GM21529 (cell line): Measurements from ENCODE around the gene CACNB2.
"Not testable (repeated sequence)": the region's sequence is repeated elsewhere in the genome, so short reads cannot be mapped to it uniquely, and the experiment has no call there.

Experiments used
- ATAC-seq: cut with Tn5 transposase; IDR thresholded peaks from one replicate; pipeline ENCODE4 v1.9.1; 2021; ENCODE audit not compliant: unreplicated experiment

CACNB2 gene

DNA sequence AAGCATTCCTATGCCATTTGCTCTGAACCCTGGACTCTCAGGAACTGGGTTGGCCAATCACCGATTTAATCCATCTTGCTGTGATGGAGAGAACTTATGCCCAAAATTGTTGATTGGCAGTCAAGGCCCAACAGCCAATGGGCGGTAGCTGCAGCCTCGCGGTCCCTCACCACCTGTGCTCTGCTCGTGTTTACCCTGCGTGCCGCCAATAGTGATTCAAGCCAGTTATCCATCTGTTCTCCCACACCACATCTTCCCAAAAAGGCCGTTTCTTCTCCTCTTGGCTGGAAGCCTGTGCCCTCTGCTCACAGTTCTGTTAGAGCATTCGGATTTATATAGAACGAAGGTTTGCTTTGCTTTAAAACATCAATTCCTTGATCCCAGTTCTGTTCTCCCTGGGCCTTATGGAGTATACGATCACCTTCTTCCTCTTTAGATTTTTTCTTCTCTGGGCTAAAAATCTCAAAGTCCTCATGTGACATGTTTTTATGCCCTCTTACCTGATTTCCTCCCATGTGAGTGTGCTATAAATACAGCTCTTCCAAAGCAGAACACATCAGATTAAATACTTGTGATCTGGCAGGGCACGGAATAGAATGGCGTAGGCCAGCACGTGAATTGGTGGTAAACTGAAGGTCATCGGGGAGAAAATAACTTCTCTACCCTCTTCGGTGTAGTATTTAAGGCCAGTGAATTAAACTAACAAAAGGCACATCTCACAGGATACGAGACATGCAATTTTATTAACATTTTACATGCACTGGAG is 298.3 kb downstream of the CACNB2 start:
- ATAC-seq, result no peak

DNA sequence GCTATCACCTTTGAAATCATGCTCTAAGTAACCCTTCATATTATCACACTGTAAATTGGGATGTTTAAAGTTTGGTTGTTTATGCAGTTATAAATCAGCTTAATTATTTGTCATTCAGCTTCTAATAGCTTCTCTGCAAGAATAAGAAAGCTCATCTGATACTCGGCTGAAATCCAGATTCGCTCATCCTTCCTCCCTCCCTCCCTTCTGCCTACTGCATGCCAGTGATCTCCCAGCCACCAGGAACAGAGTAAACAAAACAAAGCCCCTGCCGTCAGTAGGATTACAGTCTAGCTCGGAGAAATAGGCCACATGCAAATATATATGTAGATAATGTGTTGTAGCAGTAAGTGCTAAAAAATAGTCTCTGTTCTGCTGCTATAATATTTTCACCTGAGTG is 299.4 kb downstream of the CACNB2 start:
- no peak for ATAC-seq

DNA sequence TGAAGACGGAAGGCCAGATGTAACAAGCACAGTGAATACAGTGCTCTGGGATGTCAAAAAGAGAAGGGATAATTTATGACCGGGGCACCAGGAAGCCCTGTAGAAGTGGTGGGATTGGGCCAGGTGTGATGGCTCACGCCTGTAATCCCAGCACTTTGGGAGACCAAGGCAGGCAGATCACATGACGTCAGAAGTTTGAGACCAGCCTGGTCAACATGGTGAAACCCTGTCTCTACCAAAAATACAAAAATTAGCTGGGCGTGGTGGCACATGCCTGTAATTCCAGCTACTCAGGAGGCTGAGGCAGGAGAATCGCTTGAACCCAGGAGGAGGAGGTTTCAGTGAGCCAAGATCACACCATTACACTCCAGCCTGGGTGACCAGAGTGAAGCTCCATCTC is 305.4 kb downstream of the CACNB2 start:
- not testable (repeated sequence) for ATAC-seq

DNA sequence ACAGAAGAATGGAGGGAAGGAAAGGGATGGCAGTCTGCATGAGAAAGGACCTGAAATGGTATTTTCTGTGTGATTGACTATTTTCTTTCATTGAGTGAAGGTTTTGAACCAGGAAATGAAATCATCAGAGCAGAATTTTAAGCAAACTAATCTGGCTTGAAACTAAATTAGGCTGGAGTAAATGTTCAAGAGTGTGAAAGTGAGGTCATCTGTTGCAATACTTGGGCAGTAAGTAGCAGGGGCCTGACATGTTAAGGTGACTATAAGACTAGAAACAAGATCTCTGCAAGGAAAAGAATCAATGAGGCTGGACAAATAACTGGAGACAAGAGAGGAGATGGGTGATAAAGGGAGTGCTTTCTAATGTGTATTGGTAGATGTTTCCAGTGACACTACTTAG is 306.0 kb downstream of the CACNB2 start:
- ATAC-seq, result no peak

DNA sequence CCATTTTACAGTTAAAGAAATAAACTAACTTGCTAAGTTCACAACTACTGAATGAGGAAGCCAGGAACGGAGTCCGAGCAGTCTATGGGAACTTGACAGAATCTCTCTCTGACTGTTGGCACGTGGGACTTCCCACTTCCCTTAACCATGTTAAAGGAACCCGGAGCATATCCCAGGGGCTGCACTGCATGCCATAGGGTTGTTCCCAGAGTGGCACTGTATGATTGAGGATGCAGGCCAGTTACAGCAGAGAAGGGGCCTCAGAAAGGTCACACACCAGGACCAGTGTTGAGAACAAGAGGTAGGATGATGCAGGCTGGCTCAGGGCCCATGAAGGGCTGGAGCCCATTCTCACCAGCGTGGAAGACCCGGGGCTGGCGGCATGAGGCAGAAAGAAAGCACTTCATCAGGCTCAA is 309.4 kb downstream of the CACNB2 start:
- no peak for ATAC-seq

DNA sequence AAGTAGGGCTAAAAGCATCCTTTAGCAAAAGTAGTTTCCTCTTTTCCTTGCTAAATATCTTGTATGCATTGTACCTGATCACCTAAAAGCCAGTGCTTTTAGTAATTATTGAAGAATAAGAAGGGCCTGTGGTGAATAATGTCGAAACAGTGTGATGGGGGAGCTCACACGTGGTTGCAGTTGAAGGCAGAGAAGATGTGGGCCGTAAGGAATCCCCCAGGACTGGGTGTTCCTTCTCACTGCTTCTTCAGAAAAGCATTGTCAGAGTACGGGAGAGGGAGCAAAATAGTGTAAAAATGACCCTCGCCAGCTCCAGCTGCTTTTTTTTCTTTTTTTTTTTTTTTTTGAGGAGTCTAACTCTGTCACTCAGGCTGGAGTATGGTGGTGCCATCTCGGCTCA is 310.1 kb downstream of the CACNB2 start:
- no peak for ATAC-seq

DNA sequence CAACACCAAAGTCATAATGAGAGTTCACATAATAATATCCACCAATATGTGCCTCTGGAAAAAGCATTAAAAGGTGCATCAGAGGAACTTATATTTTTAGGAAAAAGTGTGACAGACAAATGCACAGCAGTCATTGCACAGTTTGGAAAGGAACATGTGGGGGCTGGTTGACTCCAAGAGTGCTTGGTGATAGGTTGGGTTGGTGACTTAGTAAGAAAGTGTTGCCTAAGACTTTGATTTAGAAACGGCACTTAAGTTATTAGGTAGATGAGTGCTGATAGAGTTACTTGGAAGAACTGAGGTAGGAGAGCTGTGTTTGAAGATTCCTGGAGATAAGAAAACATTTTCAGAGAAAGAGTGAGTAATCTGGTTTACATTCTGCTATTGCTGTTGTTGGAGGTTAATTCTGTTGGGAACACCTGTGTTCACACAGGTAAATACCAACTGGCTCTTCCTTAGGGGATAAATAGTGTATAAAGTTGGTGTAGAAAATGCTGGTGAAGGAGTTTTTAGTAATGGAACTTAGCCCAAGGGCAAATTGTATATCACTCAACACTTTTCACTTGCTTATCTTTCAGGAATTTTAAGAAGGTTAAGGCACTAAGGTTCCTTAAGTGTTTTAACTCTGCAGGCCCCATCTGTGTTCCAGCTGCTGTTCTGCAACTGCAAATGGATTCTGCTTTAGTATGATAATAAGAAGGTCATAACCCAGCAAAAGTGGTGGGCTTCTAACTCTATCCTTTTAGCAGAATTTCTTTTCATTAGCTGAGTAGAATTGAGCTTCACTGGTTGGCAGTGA is 315.1 kb downstream of the CACNB2 start:
- ATAC-seq, result no peak

DNA sequence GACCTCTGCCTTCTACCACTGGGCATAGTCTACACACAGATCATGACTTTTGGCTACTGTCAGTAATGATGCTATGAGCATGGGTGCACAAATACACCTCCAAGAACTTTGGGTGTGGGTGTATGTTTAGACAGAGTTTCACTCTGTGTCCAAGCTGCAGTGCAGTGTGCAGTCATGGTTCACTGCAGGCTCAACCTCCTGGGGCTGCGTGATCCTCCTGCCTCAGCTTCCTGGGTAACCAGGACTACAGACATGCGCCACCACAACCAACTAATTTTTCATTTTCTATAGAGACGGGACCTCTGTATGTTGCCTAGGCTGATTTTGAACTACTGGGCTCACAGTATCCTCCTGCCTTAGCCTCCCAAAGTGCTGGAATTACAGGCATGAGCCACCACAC is 316.8 kb downstream of the CACNB2 start:
- peak; percentile 99 for ATAC-seq

DNA sequence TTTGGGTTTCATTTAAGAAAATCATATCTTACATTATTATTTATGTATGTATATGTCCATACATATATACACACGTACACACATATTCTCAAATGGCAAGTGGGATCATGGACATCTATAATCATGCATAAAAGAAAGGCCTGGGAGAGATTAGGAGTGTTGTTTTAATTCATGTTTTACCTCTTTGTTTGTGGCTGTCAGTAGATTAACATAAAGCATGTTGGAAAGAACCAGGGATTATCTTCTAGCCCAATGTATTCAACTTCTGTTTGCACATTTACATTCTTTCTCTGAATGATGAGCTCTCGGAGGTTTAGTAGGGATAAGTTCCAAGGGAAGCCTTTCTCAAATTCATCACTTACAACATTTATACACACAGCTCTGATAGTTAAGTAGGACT is 319.8 kb downstream of the CACNB2 start:
- no peak for ATAC-seq

DNA sequence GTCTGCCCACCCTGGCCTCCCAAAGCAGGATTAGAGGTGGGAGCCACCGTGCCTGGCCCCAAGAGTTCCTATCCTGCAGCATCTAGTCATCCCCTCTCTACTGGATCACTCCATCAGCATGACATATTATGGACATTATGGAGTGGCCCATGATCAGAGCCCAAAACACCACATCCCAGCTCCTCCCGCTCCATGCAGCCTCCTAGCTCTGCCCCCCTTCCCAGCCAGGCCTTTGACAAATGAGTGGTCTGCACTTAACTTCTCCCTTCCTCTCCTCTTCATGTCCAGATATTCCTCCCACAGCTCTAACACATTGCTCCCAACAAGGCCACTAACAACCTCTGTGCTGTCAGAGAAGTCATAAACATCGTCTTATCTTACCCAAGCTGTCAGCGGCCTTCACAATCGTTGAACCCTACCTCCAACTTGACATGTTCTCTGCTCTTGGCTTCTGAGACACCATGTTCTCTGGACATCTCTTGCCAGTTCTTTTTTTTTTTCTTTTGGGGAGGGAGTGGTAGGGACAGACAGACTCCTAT is 323.5 kb downstream of the CACNB2 start:
- ATAC-seq, result no peak

DNA sequence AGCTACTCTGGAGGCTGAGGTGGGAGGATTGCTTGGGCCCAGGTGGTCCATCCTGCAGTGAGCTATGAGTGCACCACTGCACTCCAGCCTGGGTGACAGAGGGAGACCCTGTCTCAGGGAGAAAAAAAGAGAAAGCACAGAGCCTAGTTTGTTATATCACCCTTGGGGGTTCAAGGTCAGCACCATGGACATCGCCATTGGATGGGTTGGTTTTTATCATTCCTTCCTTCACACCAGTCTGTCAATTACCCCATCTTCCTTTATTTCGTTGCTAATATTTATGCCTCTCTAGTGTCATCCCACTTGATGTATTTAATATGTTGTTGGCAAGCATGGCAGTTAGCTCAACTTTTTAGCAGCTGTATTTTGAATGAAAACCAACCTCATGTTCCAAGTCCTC is 328.9 kb downstream of the CACNB2 start:
- no peak for ATAC-seq

DNA sequence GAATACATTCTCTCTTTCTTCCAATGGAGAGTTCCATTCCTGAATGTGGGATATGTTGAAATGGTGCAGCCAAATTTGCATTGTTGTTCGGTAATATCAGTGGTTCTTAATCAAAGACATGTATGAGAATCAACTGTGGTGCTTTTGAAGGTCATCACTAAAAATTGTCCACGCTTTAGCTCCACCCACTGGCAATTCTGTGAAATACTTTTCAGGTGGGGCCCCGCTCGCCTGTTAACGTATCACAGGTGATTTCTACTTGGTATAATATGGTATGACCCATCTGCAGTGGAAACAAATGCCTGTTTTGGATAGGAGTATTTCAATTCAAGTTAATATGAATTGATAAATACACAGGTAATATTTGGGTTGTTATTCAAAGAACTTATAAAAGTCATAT is 332.8 kb downstream of the CACNB2 start:
- no peak for ATAC-seq

DNA sequence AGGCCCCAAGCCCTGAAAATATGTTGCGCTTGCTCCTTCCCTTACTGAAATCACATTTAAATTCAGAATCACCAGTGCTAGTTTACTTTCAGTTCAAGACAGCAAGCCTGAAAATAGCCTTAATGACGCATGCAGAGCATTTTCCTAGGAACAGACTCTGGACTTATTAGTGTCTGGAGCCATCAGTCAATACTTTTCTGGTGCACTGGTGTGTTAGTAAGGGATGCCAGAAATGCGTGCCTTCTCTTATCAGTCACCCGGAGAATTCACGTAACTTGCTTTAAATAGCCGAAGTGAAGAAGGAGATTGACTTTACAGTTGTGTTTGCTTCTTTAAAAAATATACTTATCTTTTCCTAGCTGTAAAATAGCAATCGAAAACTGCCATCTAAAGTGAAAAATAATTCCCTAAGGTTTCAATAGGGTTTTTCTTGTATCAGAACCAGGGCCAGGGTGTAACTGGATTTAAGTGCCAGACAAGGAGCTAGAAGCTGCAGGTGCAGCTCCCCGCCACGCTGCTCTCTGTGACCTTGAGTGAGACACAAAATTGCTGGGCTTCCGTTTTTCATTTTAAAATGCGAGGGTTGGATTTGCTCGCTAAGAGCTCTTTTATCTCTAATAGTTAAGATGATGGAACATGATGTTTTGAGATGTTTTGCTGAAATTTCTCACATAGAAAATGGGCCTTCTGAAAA is 333.3 kb downstream of the CACNB2 start:
- no peak for ATAC-seq

DNA sequence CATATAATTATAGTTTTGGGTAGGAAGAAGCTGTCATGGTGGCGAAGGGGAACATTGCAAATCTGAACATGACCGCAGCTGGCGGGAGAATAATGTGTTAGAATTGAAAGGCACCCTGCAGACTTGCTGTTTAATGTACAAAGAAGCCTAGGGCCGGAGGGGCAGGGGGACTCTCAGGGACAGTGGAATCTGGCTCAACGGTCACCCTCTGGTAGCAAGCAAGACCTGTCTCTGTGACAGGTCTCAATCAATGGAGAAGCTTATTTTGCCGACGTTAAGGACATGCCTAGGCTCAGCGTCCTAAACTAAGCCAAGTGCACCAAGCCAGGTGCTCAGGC is 333.9 kb downstream of the CACNB2 start:
- ATAC-seq, result no peak

DNA sequence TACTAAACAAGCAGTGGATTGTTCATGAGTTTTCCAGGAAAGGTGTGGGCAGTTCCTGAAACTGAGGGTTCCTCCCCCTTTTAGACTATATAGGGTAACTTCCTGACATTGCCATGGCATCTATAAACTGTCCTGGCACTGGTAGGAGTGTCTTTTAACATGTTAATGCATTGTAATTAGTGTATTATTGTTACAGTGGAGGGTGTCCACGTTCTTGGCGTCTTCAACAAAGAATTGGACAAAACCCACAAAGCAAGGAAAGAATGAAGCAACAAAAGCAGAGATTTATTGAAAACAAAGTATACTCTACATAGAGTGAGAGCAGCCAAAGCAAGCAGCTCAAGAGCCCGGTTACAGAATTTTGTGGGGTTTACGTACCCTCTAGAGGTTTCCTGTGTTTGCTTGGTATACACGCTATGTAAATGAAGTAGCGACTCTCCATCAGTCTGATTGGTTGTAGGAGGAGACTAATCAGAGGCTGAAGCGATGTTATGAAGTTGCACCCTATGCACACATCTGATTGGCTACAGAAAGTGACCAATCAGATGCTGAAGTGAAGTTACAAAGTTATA is 335.9 kb downstream of the CACNB2 start:
- ATAC-seq, result no peak

DNA sequence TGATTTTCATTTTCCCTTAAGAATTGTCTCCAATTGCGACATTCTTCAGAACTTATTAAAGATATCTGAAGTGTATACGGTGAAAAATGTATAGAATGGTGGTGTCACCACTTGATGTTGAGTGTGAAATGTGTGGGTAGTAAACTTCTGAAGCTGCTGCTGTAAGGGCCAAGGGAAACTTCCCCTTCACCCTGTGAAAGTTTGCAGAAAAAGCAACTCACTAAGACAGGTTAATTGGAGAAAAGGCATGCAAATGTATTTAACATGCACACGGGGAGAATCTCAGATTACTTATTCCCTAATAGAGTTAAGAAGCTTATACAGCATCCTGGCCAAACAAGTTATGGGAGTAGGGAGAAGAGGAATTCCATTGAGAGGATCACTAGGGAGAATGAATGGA is 338.1 kb downstream of the CACNB2 start:
- no peak for ATAC-seq

DNA sequence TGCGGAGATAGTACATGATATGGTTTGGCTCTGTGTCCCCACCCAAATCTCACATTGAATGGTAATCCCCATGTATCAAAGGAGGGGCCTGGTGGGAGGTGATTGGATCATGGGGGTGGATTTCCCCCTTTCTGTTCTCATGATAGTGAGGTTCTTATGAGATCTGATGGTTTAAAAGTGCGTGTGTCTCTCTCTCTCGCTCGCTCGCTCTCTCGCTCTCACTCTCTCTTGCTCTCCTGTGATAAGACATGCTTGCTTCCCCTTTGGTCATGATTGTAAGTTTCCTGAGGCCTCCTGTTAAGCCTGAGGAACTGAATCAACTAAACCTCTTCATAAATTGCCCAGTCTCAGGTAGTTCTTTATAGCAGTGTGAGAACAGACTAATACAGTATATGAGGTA is 339.3 kb downstream of the CACNB2 start:
- no peak for ATAC-seq

DNA sequence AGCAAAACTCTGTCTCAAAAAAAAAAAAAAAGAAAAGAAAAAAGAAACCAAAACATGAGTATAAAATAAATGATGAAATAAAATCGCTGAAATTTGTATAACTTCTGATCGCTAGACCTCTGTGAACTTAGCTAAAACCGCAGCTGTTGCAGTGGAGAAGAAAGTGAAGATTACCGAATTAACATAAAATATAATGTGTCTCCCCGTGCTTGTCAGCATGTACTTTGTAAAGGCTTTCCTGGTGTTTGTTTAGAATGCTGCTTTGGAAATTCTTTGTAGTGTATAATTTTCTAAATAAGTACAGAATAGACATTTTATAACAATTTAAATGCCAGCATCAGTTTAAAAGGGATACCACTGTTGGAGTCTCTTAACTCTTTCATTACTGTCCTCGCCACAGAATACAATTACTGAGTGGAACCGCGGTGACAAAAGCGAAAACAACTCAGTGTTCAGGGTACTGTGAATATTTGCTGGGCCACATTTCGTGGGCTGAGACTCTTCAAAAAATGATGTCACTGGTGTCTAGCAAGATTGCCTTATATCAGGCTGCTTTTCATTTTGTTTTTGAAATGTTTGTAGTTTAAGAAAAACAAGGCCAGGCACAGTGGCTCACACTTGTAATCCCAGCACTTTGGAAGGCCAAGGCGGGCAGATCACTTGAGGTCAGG is 343.4 kb downstream of the CACNB2 start:
- ATAC-seq, result no peak

DNA sequence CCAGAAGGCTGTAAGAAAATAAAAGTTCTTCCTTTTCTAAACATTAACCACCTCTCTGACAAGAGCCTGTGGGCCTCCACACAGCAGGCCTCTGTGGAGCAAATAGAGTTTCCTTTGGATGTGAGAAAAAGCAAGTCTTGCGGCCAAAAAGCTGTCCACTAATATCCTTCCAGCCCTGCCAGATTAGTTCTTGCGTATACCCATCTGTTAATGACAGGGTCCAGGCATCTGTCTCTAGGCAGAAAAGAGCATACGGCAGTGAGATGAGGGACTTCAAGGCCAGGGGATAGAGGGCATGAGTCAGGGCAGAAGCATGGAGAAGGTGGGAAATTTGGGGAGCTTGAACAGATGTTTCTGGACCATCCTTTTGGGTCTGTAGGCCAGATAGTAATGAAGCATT is 346.2 kb downstream of the CACNB2 start:
- ATAC-seq, result no peak

DNA sequence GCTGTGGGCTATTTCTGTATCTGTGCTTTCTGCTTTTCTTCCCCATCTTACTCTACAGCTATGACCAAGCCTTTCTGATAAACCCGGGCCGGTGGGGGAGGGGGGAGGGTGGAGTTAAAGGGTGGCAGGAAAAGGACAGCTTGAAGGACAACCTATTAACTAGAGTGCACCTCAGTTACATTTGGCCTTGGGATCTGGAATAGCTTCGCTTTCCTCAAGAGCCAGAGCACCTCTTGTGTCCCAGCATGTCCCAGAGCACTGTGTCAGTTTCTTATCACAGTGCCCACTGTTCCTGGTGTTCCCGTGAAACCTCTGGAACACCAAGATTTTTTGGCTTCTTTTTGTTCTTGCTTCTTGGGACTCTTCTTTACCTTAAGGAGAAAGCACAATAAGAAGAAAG is 350.5 kb downstream of the CACNB2 start:
- ATAC-seq, result no peak

DNA sequence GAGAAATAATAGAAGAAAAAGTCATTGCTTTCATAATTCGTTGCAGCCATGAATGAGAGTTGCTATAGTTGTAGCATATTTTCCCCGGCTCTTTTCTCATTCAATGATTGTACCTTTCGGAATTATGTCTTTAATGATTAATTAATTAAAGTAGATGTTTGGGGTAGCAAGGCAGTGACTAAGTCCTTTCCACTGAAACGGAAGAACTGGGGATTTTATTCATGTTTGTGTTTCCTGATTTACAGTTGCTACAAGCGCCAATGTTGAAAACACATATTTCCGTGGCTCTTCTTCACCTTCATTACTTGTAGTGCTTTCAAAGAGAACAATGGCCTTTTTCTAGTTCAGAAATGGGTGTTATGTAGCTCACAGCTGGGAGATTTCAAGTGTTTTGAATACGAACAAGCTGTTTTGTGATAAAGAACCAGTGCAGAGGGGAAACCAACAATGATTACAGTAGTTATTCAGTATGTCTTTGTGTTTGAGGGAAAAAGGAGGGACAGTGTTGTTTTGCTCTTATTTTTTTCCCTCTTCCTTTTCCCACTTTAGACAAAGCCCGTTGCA is 357.7 kb downstream of the CACNB2 start:
- ATAC-seq, result no peak
